Cardiac septum (tissue), 1 donor: Measurements from ENCODE around the gene SPINT1. TPM values are rescaled to one million over a fixed set of nuclear protein-coding genes. Genes with fewer than 3 reads are reported as not detected.

ENCODE experiments used
- DNase-seq: peaks from one replicate; pipeline ENCODE4 v3.0.0-alpha.2; 2020; ENCODE audit warnings: low spot score
- intact Hi-C: fragments of 100-400 bp; cut with DNase I; formaldehyde crosslinking; loops from one replicate; pipeline ENCODE4 v1.14.0; 2022
- long read RNA-seq: library from polyadenylated mRNA; unstranded; transcript quantifications from one replicate; pipeline ENCODE4 v2.0.0, GENCODE V29; 2021
- total RNA-seq: library from RNA; stranded (reverse); fragmentation: NEBNext Ultra II Directional; extraction: Animal tissue kit (Norgen Biotek cat#: 25700); gene quantifications from one replicate; pipeline ENCODE4 v1.2.1, GENCODE V29; 2021
- donor health status: DM: no; HTN: no; CAD: no.

Gene SPINT1, protein sequence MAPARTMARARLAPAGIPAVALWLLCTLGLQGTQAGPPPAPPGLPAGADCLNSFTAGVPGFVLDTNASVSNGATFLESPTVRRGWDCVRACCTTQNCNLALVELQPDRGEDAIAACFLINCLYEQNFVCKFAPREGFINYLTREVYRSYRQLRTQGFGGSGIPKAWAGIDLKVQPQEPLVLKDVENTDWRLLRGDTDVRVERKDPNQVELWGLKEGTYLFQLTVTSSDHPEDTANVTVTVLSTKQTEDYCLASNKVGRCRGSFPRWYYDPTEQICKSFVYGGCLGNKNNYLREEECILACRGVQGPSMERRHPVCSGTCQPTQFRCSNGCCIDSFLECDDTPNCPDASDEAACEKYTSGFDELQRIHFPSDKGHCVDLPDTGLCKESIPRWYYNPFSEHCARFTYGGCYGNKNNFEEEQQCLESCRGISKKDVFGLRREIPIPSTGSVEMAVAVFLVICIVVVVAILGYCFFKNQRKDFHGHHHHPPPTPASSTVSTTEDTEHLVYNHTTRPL
- 0.59 TPM for total RNA-seq
- long read RNA-seq, partial matches to known transcripts = 1 of 1 reads
- long read RNA-seq, other reads (novel, unspliced or antisense) = 0 of 1 reads

DNA sequence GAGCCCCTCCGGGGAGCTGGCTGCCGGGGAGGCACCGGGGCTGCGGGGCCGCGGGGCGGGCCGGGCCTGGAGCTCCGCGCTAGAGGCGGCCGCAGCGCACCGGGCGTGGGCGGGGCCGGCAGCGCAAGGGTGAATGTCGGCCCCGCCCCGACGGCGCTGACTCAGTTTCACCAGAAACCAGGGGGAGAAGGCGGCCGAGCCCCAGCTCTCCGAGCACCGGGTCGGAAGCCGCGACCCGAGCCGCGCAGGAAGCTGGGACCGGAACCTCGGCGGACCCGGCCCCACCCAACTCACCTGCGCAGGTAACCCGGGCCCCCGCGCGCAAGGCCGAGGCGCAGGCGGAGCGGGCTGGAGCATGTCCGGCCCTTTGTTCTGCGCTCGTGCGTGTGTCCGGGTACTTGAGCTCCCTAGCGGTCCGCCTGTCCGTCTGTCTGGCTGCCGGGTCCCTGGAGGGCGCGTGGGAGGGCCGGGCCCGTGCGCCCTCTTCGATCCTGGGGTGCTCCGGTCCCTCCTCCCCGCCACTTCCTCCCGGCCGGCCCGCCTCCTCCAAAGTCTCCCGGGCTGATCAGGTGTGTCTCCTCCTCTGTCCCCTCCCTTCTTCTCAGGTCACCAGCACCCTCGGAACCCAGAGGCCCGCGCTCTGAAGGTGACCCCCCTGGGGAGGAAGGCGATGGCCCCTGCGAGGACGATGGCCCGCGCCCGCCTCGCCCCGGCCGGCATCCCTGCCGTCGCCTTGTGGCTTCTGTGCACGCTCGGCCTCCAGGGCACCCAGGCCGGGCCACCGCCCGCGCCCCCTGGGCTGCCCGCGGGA lies at the start of gene SPINT1:
TSS of gene SPINT1 (plus strand) at position 164 of the 811 bp plus-strand sequence. CDS start at position 671, 507 bp downstream.
- intact Hi-C loops = no loop called here
- peak; percentile 78 for DNase-seq

DNA sequence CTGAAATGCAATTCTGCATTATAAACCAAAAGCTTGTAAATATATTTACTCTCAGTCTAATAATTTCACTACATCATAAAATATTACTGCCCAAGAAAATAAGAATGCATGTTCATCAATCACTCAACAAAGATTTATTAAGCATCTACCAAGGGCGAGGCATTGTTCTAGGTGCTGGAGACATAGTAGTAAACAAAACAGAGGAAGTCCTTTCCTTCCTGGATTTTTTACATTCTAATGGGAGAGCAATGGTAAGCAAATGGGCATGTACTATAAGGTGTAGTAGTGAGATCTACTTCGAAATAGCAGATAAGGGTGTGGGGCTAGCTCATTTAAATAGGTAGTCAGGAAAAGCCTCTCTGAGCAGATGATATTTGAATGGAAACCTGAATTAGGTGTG lies 47.8 kb upstream of the SPINT1 start:
- no peak for DNase-seq
- intact Hi-C loops = no loop called here

DNA sequence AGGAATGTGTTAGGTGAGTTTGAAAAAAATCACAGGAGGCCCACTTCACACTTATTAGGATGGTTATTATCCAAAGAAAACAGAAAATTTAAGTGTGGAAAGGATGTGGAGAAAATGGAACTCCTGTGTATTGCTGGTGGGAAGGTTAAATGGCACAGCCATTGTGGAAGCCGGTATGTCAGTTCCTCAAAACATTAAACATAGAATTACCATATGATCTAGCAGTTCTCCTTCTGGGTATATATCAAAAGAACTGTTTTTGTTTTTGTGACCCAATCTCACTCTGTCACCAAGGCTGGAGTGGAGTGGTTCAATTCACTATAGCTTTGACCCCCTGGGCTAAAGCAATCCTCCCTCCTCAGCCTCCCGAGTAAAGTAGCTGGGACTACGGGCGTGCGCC lies 47.3 kb upstream of the SPINT1 start:
- no peak for DNase-seq
- intact Hi-C loops = no loop called here

DNA sequence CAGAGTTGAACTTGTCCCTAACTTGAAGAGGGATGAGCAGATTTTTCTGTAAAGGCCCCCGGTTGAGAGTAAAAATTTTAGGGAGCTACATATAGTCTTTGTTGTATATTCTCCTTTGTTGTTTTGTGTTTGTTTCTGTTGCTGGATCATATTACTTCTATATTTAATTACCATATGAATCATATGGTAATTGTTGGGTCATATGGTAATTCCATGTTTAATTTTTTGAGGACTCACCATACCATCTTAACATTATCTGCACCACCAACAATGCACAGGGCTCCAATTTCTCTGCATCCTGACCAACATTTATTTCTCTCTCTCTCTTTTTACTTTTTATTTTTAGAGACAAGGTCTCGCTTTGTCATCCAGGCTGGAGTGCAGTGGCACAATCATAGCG lies 44.3 kb upstream of the SPINT1 start:
- no peak for DNase-seq
- intact Hi-C loops = no loop called here

DNA sequence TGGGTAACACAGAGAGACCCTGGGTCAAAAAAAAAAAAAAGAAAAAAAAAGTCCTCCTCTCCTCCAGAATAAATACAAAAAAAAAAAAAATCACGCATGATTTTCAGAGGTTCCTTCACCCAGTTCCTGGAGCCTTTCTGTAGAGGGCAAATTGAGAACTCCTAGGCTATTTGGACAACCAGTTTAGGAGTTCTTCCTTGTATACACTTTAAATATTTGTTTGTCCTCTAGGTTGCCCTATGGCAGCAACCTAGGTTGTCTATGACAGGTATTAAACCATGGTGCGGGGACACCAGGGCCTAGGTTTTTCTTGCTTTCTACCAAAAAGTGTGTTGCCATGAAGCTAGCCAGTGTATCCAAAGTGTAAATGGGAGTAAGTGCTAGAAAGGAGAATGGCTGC lies 40.8 kb upstream of the SPINT1 start:
- DNase-seq = no peak
- intact Hi-C loops = no loop called here

DNA sequence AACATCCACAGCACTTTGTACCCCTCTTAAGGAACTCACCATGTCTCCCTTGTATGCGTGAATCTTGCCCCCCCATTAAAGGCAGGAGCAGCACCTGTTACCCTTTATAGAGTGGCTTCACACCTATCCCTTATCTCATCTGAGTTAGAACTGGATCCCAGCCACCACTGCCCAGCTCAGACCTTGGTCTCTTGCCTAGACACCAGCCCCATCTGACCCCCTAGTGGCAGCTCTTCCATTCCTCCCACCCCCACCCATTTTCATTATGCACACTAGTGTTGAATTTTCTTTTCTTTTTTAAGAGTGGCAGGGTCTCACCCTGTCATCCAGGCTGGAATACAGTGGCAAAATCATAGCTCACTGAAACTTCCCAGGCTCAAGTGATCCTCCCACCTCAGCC lies 40.2 kb upstream of the SPINT1 start:
- no peak for DNase-seq
- intact Hi-C loops = no loop called here

DNA sequence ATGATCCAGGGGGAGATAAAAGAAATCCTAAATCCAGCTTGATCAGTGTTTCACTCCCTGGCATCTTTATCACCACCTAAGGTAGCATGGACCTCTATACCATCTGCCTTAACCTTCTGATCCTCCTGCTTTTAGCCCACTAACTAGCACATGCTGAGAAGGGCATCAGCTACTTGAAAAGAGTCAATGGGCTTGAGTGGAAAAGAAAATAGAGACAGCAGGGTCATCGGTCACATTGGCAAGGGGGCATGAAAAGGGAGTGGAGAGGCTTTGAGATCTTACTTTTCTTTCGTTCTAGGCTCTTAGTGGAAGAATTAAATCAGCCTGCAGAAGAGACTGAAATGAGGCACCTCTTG lies 37.2 kb upstream of the SPINT1 start:
- intact Hi-C loops = loop anchor here (1.0 to 5.0 kb wide), 3 partner anchors 51 to 114 kb away; partner anchors contain the start of genes RMDN3 and VPS18
- no peak for DNase-seq

DNA sequence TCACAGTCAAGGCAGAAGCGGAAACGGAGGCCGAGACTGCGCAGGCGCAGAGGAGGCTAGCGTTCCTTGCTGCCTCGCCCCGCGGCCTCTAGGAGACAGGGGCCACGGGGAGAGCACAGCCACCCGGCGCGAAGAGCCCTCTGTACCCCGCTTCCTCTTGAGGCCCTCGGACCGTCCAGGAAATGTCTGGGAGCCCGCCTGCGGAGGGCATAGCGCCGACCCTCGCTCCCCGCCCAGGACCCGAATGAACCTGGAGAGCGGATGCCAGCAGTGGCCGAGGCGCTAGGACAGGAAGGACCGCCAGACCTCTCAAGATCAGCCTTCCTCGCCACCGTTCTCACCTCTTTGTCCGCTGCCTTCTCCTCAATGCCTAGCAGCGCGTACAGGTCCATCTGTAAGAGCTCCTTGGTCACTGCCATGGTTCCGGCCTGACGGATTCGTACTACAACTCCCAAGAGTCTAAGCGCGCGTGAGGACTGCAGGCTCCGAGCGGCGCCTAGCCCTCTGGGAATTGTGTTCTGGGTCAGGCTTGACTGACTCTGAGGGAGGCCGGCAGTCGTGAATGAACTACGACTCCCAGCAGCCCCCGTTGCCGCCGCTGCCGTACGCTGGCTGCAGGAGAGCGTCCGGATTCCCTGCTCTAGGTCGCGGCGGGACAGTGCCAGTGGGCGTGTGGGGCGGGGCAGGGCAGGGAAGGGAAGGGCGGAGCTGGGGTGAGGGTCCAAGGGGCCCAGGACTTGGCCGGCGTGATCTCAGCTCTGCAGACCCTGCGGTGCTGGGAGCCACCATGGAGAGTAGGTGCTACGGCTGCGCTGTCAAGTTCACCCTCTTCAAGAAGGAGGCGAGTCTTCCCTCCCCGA lies 36.6 kb upstream of the SPINT1 start, which contains the start of the genes DNAJC17 and ZFYVE19:
TSS of gene DNAJC17 (minus strand) at position 446 of the 860 bp plus-strand sequence. CDS start at position 419, 27 bp downstream.
TSS of gene ZFYVE19 (plus strand) at position 62 of the 860 bp plus-strand sequence. CDS start at position 563, 501 bp downstream.
- intact Hi-C loops = loop anchor here (1.0 to 5.0 kb wide), 3 partner anchors 52 to 115 kb away; partner anchors contain the start of genes RMDN3 and VPS18
- DNase-seq = peak; percentile 99

DNA sequence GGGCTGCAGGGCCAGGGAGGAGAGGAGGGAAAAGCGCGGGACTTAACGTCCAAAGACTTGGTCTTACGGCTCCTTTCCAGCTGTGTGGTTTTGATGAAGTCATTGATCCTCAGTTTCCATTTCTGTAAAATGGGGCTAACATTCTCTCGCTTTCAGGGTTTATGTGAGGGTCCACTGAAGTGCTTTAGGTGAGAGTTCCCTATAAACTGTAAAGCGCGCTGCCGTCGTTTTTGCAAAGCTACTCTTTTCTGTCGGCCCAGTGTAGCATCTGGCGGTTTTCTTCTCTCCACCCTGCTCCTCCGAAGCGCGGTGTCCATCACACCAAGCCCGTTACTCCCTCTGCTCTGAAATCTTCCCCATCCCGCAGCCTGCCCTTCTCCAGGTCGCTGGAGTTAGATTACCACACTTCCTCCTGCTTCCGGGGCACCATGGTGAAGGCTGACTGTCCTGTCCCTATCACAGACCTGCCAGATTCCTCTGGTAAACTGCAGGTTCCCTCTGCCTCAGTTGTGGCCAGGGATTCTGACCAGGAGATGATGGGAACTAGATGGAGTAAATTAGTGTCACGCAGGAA lies 35.9 kb upstream of the SPINT1 start:
- DNase-seq = no peak
- intact Hi-C loops = loop anchor here (1.0 to 5.0 kb wide), 3 partner anchors 53 to 116 kb away; partner anchors contain the start of genes RMDN3 and VPS18

DNA sequence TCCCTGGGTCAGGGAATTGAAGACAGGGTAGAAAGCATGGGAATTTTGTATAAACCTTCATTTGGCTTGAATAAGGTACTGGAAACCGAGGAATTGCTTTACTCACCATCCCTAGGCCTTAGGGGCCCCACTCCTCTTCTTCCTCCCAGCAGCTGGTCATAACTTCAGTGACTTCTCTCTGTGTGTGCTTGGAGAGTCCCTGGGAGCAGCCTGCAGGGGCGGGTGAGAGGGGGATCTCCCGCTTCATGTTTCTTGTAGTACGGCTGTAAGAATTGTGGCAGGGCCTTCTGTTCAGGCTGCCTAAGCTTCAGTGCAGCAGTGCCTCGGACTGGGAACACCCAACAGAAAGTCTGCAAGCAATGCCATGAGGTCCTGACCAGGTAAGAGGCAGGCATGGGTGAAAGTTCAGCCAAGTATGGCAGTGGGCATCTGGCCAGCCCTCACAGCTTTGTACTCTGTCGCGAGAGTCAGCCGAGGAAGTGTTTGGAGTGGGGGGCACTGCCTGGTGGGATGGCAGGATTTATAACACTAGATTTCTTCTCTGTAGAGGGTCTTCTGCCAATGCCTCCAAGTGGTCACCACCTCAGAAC lies 34.9 kb upstream of the SPINT1 start:
- intact Hi-C loops = loop anchor here (5.0 kb wide), 1 partner anchor 117 kb away; no protein-coding TSS in a partner anchor
- no peak for DNase-seq

DNA sequence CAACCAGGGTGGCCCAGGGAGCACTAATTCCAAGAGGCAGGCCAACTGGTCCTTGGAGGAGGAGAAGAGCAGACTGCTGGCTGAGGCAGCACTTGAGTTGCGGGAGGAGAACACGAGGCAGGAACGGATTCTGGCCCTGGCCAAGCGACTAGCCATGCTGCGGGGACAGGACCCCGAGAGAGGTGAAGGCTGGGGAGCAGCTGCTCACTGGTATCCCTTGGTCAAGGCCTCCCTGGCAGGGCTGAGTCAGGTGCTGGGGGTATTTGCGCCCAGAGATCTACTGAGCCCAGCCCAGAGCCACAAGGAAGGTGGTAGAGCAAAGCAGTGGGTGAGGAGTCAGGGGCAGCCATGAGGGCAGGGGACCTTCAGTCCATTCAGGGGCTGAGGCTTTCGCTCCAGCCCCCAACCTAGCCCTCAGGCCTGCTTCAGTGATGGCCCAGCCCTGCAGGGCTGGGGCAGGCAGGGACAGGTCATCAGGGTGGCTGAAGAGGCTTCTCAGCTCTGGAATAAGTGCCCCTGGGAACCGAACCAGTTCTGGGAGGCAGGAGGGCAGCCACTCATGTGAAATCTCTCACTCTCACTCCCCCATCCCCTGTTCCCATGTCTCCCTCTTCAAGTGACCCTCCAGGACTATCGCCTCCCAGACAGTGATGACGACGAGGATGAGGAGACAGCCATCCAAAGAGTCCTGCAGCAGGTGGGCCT lies 31.0 kb upstream of the SPINT1 start:
- DNase-seq = no peak
- intact Hi-C loops = no loop called here

DNA sequence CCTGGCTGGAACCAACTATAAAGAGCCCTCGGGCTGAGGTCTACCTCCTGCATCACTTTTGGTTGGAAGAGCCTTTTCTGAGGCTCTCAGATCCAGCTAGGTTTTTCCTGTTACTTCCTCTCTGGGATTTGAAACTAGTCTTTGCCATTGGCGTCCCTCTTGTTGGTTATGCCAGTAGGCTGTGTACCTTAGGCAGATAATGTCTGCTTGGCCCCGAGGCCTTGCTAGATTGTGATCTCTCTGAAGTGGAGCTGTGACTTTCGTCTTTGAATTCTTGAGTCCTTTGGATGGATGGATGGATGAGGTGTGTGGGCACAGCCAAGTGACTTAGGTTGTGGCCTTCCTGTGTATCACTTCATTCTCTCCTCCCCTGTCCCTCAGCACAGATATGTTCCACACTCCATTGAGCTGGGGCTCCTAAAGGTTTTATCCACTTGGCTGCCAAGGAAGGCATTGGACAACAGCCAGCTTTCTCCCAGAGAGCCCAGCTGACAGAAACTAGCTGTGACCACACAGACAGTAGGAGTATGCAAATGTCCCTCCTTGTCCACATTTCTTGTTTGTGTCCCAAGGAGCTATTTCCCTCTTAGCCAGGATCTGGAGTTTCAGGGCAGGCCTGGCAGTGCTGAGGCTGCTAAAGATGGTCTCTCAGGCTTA lies 28.7 kb upstream of the SPINT1 start:
- no peak for DNase-seq

DNA sequence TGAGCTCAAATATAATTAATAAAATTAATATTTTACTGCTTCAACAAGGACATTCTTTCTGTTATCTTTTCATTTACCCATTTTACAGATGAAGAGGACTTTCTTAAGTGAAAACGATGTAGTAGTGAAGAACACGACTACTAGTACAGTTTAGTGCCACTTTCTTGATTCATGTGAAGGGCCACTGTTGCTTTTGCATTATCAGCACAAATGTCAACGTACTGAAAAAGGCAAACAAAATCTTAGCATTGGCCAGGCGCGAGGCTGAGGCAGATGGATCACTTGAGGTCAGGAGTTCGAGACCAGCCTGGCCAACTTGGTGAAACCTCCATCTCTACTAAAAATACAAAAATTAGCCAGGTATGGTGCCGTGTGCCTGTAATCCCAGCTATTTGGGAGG lies 24.8 kb upstream of the SPINT1 start:
- no peak for DNase-seq
- intact Hi-C loops = no loop called here

More for the DNA sequence above, 28.7 kb upstream of the SPINT1 start:
- intact Hi-C loops = no loop called here

DNA sequence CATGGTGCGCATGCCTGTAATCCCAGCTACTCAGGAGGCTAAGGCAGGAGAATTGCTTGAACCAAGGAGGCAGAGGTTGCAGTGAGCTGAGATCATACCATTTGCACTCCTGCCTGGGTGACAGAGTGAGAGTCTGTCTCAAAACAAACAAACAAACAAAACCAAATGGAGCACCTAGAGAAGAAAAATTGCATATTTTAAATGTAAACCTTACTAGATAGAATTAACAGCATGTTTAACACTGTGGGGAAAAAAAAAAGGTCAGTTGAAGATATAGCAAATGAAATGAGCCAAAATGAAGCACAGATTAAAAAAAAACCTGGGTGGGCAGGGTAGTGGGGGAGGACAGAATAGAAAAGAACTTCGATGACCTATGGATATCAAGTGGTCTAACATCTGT lies 22.7 kb upstream of the SPINT1 start:
- DNase-seq = no peak
- intact Hi-C loops = no loop called here

DNA sequence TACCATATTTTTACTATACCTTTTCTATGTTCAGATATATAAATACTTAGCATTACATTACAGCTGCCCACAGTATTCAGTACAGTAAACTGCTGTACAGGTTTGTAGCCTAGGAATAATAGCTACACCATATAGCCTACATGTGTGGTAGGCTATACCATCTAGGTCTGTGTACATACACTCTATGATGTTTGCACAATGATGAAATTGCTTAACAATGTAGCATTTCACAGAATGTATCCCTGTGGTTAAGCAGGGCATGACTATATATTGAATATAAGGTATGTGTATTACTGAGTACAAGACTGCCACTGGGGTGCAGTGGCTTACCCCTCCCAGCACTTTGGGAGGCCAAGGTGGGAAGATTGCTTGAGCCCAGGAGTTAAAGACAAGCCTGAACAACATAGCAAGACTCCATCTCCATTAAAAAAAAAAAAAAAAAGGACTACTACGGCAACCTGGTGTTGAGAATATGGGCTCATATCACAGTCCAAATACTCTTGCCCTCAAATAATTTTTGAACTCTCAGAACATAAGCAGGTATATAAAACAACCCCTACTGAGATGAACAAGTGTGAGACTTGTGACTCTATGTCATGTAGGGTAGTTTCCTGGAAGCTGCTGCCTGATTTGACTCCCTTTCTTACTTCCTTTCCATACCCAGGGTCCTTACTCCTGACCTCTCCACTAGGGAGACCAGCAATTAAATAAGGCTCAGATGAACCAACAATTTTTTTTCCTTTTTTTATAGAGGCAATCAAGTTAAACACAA lies 20.1 kb upstream of the SPINT1 start:
- intact Hi-C loops = no loop called here
- DNase-seq = no peak

DNA sequence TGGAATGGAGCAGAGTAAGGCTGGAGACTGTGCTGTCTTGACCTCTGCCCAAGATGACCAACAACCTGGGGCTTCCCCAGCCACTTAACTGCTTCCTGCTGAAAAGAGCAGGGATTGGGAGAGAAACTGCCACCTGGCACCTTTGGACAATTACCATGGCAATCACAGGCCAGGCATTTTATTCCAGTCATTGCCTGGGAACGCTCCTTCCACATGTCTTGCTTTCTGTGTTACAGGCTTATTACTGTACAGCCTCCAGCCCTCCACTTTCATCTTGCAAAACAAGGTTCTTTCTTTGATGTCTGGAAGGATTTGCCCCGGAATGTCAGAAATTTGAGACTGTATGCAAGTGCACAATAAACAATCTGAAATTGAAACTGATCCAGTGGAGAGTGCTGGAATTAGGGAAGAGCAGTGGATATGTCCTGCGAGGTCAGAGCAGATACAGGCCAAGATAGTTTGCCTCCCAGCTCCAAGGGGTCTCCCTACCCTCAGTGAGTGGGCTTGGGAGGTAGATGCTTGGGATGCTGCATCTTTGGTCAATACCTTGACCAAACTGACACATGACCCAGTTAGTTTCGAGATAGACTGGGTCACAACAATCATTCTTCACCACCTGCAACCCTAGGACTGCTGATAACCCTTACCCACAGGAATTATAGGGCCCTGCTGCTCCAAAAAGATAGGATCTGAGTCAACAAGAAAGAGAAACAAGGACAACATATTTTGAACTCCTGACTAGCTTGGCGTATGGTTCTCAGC lies 18.0 kb upstream of the SPINT1 start:
- no peak for DNase-seq
- intact Hi-C loops = no loop called here
